Vagina (tissue), 2 donors: ENCODE measurements around the gene BCAS3. TPM values are rescaled to one million over a fixed set of nuclear protein-coding genes. Genes with fewer than 3 reads are reported as not detected.
A peak's percentile ranks its signal among the peaks of the same experiment; 100 is the strongest.

Experiments used
- DNase-seq, 2 donors: peaks; one replicate each; pipeline ENCODE4 v3.0.0-alpha.2; 2017; ENCODE audit errors: extremely low spot score in 2 of 2
- H3K27ac ChIP-seq: fragments of 200-600 bp; sonication (generic); one replicate; pipeline ENCODE4 v1.5.1; 2019
- H3K27me3 ChIP-seq: fragments of 200-600 bp; sonication (generic); one replicate; pipeline ENCODE4 v1.5.1; 2019
- H3K36me3 ChIP-seq, 2 donors: fragments of 200-600 bp; sonication (generic); one replicate each; pipeline ENCODE4 v1.5.1; 2017 to 2019
- H3K4me1 ChIP-seq: fragments of 200-600 bp; sonication (generic); one replicate; pipeline ENCODE4 v1.5.1; 2019
- H3K4me3 ChIP-seq, 2 donors: fragments of 200-600 bp; sonication (generic); 1 replicate in 1 of 2; 2 replicates in 1 of 2; pipeline ENCODE4 v1.5.1; 2016 to 2019
- H3K9me3 ChIP-seq: fragments of 200-600 bp; sonication (generic); one replicate; pipeline ENCODE4 v1.5.1; 2019
- CTCF ChIP-seq, 3 experiments: fragments of 450-650 bp in 2 of 3; fragments of 200-600 bp in 1 of 3; sonication (generic) in 1 of 3; IDR thresholded peaks; one replicate each; pipeline ENCODE4 v1.5.1; 2017 to 2019; ENCODE audit warnings: antibody characterized with exemption in 3 of 3, mild to moderate bottlenecking in 2 of 3, moderate library complexity in 2 of 3
- POLR2A ChIP-seq, 2 donors: fragments of 450-650 bp; IDR thresholded peaks; one replicate each; pipeline ENCODE4 v1.6.1; 2017; ENCODE audit warnings: antibody characterized with exemption in 2 of 2, mild to moderate bottlenecking in 2 of 2, moderate library complexity in 2 of 2
- POLR2AphosphoS5 ChIP-seq, 2 donors: sonication (generic); formaldehyde crosslinking; IDR thresholded peaks; one replicate each; pipeline ENCODE4 v1.9.0; 2017; ENCODE audit warnings: antibody characterized with exemption in 2 of 2, mild to moderate bottlenecking in 2 of 2, low read depth in 1 of 2; ENCODE audit not compliant: insufficient read depth in 1 of 2
- intact Hi-C: fragments of 100-400 bp; cut with DNase I; formaldehyde crosslinking; loops from one replicate; pipeline ENCODE4 v1.15.1; 2023
- total RNA-seq: library from RNA; depleted of rRNA; stranded (reverse); fragments of >200 nt; gene quantifications from one replicate; pipeline ENCODE4 v1.2.3, GENCODE V29; 2016

Gene BCAS3
- total RNA-seq, 1 donor from 2014 or later: 33.1 TPM

GRCh38 chr17:61423967-61424649 is 746.5 kb downstream of the BCAS3 start:
- Histone ChIP-seq H3K36me3 (no peaks in the 10 kb centered on the region), H3K9me3 (no peaks in the 10 kb centered on the region), H3K4me1 (no peaks in the 10 kb centered on the region), H3K4me3 (no peak overlapping the region), H3K27me3 (no peaks in the 10 kb centered on the region), H3K27ac (no peak overlapping the region)
- intact Hi-C loops: no loop called here
- peak in 1 of 2 donors; percentile 49 for DNase-seq
- TF ChIP-seq CTCF (IDR thresholded peaks at IDR 0.05) (no peak), POLR2A (IDR thresholded peaks at IDR 0.05) (no peak), POLR2AphosphoS5 (IDR thresholded peaks at IDR 0.05; ENCODE audit: insufficient read depth in 1 of 2, low read depth in 1 of 2) (no peak)

- no peak for TF ChIP-seq POLR2AphosphoS5 (IDR thresholded peaks at IDR 0.05; ENCODE audit: insufficient read depth in 1 of 2, low read depth in 1 of 2)
- TF ChIP-seq POLR2A (IDR thresholded peaks at IDR 0.05): no peak
- no peak for TF ChIP-seq CTCF (IDR thresholded peaks at IDR 0.05)
- intact Hi-C loops: no loop called here
- Histone ChIP-seq H3K9me3 (no peaks in the 10 kb centered on the region), H3K4me1 (no peaks in the 10 kb centered on the region), H3K4me3 (no peak overlapping the region), H3K36me3 (no peaks in the 10 kb centered on the region), H3K27me3 (no peaks in the 10 kb centered on the region), H3K27ac (no peak overlapping the region)
- no peak for DNase-seq
Observed at GRCh38 chr17:61425682-61426481, 748.2 kb downstream of the BCAS3 start.

GRCh38 chr17:61426482-61427304 is 749.0 kb downstream of the BCAS3 start:
- intact Hi-C loops: no loop called here
- Histone ChIP-seq H3K36me3 (no peaks in the 10 kb centered on the region), H3K27ac (no peak overlapping the region), H3K9me3 (no peaks in the 10 kb centered on the region), H3K4me3 (no peak overlapping the region), H3K4me1 (no peaks in the 10 kb centered on the region), H3K27me3 (no peaks in the 10 kb centered on the region)
- DNase-seq: no peak
- TF ChIP-seq POLR2AphosphoS5 (IDR thresholded peaks at IDR 0.05; ENCODE audit: insufficient read depth in 1 of 2, low read depth in 1 of 2) (no peak), CTCF (IDR thresholded peaks at IDR 0.05) (no peak), POLR2A (IDR thresholded peaks at IDR 0.05) (no peak)

GRCh38 chr17:61427567-61427966 is 749.9 kb downstream of the BCAS3 start:
- TF ChIP-seq POLR2AphosphoS5 (IDR thresholded peaks at IDR 0.05; ENCODE audit: insufficient read depth in 1 of 2, low read depth in 1 of 2) (no peak), CTCF (IDR thresholded peaks at IDR 0.05) (no peak), POLR2A (IDR thresholded peaks at IDR 0.05) (no peak)
- intact Hi-C loops: no loop called here
- H3K9me3 ChIP-seq: no peaks in the 10 kb centered on the region
- DNase-seq: no peak
- H3K27me3 ChIP-seq: no peaks in the 10 kb centered on the region
- no peak overlapping the region for H3K4me3 ChIP-seq
- H3K36me3 ChIP-seq: no peaks in the 10 kb centered on the region
- no peak overlapping the region for H3K27ac ChIP-seq
- no peaks in the 10 kb centered on the region for H3K4me1 ChIP-seq
